Caco-2 (cell line): ENCODE results near the gene RANBP17. TPM values are rescaled to one million over a fixed set of nuclear protein-coding genes. Genes with fewer than 3 reads are reported as not detected.

Experiments used
- BruUV-seq: library from RNA; stranded (reverse); fragments of 400-500 nt; replicated peaks from 2 replicates; lab custom pipeline; 2021; lab: Mats Ljungman, UMichigan
- CTCF ChIA-PET: fragments of 300-600 bp; sonication (Branson Sonifier 250); formaldehyde crosslinking; loops from one replicate; lab custom pipeline; 2022; ENCODE audit warnings: antibody characterized with exemption; lab: Charles Lee
- POLR2A ChIA-PET: fragments of 300-600 bp; sonication (Branson Sonifier 250); formaldehyde crosslinking; loops from one replicate; lab custom pipeline; 2022; ENCODE audit warnings: antibody characterized with exemption; lab: Charles Lee
- DNase-seq, 2 experiments: peaks; one replicate each; pipeline versions ENCODE4 v3.0.0 to v3.0.0-alpha.2; 2020 to 2022
- H3K27me3 ChIP-seq: replicated peaks from 2 replicates; pipeline ENCODE4 v1.6.0; 2011; ENCODE audit warnings: low read length; ENCODE audit not compliant: control insufficient read depth, insufficient read depth
- H3K36me3 ChIP-seq: 2 replicates; pipeline ENCODE4 v1.5.1; 2011; ENCODE audit warnings: low read length; ENCODE audit not compliant: control insufficient read depth, insufficient read depth
- H3K4me1 ChIP-seq: fragments of 250-450 bp; sonication (Bioruptor Pico); 2 replicates; pipeline ENCODE4 v1.5.1; 2020; ENCODE audit warnings: mild to moderate bottlenecking
- H3K4me3 ChIP-seq: 2 replicates; pipeline ENCODE4 v1.5.1; 2011; ENCODE audit warnings: low read depth, mild to moderate bottlenecking, control low read depth, low read length
- H3K9me3 ChIP-seq: fragments of 250-450 bp; sonication (Bioruptor Pico); 2 replicates; pipeline ENCODE4 v1.5.1; 2020; ENCODE audit warnings: mild to moderate bottlenecking, moderate library complexity
- H3K27ac Mint-ChIP-seq: one replicate; pipeline ENCODE4 v1.8.0; 2022; ENCODE audit warnings: mixed read lengths; ENCODE audit not compliant: unreplicated experiment
- H3K27me3 Mint-ChIP-seq: one replicate; pipeline ENCODE4 v1.8.0; 2022; ENCODE audit warnings: mixed read lengths; ENCODE audit not compliant: insufficient read depth, unreplicated experiment
- H3K36me3 Mint-ChIP-seq: one replicate; pipeline ENCODE4 v1.8.0; 2022; ENCODE audit warnings: mild to moderate bottlenecking, mixed read lengths; ENCODE audit not compliant: insufficient read depth, unreplicated experiment
- H3K4me1 Mint-ChIP-seq: one replicate; pipeline ENCODE4 v1.8.0; 2022; ENCODE audit warnings: low read depth, mixed read lengths; ENCODE audit not compliant: unreplicated experiment
- H3K4me3 Mint-ChIP-seq: one replicate; pipeline ENCODE4 v1.8.0; 2022; ENCODE audit warnings: mild to moderate bottlenecking, moderate library complexity, mixed read lengths; ENCODE audit not compliant: unreplicated experiment
- H3K9me3 Mint-ChIP-seq: one replicate; pipeline ENCODE4 v1.8.0; 2022; ENCODE audit warnings: mixed read lengths; ENCODE audit not compliant: unreplicated experiment
- intact Hi-C: fragments of 100-400 bp; cut with micrococcal nuclease; formaldehyde crosslinking; loops from one replicate; pipeline ENCODE4 v1.10.0; 2022; ENCODE audit not compliant: unreplicated experiment
- total RNA-seq: library from RNA; stranded (reverse); gene quantifications from 2 replicates; pipeline ENCODE4 v1.2.3, GENCODE V29; 2022
- TF ChIP-seq, protein P1 (sequence below), 2 experiments: fragments of 200-600 bp in 1 of 2; IDR thresholded peaks; 1 replicate in 1 of 2; 2 replicates in 1 of 2; pipeline versions ENCODE4 v1.5.1 to v1.8.0; 2011 to 2022; ENCODE audit warnings: antibody characterized with exemption in 1 of 2, control low read depth in 1 of 2, inconsistent platforms in 1 of 2, low read depth in 1 of 2, low read length in 1 of 2, mild to moderate bottlenecking in 1 of 2, moderate library complexity in 1 of 2; ENCODE audit not compliant: insufficient read depth in 1 of 2, severe bottlenecking in 1 of 2, unreplicated experiment in 1 of 2

Gene RANBP17
- total RNA-seq, 1 experiment from 2014 or later: 28.2 TPM

DNA sequence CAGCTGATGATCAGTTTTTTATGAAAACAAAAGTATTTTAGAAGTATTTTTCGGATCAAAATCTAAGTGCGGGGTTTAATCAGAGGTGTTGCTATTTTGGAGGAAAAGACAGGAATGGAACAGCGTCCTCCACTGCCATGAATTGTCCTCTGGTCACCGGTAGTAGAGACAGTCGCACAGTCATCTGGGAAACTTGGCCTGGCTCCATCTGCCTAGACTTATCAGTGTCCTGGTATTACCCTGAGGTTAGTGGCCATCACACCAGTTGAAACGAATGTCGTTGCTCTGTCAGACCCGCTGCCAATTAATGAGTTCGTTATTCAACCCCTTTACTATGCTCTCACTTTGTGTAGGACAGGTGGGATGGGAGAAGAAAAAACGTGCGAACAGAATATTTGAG lies 455.4 kb downstream of the RANBP17 start:
- H3K9me3 ChIP-seq: no peaks in the 10 kb centered on the region
- H3K27ac Mint-ChIP-seq: no peak overlapping the region
- H3K4me1 ChIP-seq: no peaks in the 10 kb centered on the region
- CTCF ChIA-PET: no interaction called here
- peaks cover 12% of the 10 kb centered on the region for H3K36me3 Mint-ChIP-seq
- H3K4me3 ChIP-seq: no peak overlapping the region
- TF ChIP-seq, protein P1, sequence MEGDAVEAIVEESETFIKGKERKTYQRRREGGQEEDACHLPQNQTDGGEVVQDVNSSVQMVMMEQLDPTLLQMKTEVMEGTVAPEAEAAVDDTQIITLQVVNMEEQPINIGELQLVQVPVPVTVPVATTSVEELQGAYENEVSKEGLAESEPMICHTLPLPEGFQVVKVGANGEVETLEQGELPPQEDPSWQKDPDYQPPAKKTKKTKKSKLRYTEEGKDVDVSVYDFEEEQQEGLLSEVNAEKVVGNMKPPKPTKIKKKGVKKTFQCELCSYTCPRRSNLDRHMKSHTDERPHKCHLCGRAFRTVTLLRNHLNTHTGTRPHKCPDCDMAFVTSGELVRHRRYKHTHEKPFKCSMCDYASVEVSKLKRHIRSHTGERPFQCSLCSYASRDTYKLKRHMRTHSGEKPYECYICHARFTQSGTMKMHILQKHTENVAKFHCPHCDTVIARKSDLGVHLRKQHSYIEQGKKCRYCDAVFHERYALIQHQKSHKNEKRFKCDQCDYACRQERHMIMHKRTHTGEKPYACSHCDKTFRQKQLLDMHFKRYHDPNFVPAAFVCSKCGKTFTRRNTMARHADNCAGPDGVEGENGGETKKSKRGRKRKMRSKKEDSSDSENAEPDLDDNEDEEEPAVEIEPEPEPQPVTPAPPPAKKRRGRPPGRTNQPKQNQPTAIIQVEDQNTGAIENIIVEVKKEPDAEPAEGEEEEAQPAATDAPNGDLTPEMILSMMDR (IDR thresholded peaks at IDR 0.05; ENCODE audit: insufficient read depth in 1 of 2, low read depth in 1 of 2, low read length in 1 of 2, severe bottlenecking in 1 of 2, unreplicated experiment in 1 of 2): no peak
- peaks cover 2% of the 10 kb centered on the region for H3K27me3 Mint-ChIP-seq
- H3K36me3 ChIP-seq: no peaks in the 10 kb centered on the region
- no TSS peak for BruUV-seq
- POLR2A ChIA-PET: no interaction called here
- peaks cover 10% of the 10 kb centered on the region for H3K4me1 Mint-ChIP-seq
- H3K27me3 ChIP-seq: no peaks in the 10 kb centered on the region
- intact Hi-C loops: no loop called here
- H3K4me3 Mint-ChIP-seq: no peak overlapping the region
- no peak for DNase-seq
- H3K9me3 Mint-ChIP-seq: no peaks in the 10 kb centered on the region

DNA sequence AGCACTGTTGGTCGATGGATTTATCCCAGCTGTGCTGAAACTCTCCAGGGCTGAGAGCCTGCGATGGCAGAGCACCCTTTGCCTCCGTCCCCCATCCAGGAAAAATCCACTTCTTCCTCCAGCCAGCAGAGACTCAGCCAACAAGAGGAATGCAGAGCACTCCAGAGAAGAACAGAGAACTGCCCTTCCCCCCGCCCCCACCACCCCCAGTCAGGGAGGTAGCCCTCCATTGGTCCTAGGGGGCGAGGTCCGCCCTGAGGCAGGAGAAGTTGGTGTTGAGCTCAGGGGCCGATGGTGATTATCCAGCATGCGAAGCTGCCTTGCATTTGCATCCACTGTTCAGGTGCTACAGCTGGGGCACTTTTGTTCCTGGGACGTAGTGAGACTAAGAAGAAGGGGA lies 456.2 kb downstream of the RANBP17 start:
- TF ChIP-seq, protein P1 (IDR thresholded peaks at IDR 0.05; ENCODE audit: insufficient read depth in 1 of 2, low read depth in 1 of 2, low read length in 1 of 2, severe bottlenecking in 1 of 2, unreplicated experiment in 1 of 2): no peak
- POLR2A ChIA-PET: no interaction called here
- Mint-ChIP-seq H3K27ac (no peak overlapping the region), H3K9me3 (no peaks in the 10 kb centered on the region), H3K36me3 (peaks cover 4% of the 10 kb centered on the region), H3K4me3 (no peak overlapping the region), H3K27me3 (no peaks in the 10 kb centered on the region), H3K4me1 (peaks cover 5% of the 10 kb centered on the region)
- DNase-seq: no peak
- intact Hi-C loops: no loop called here
- no peaks in the 10 kb centered on the region for H3K27me3 ChIP-seq
- no TSS peak for BruUV-seq
- no peaks in the 10 kb centered on the region for H3K9me3 ChIP-seq
- H3K4me1 ChIP-seq: no peaks in the 10 kb centered on the region
- H3K4me3 ChIP-seq: no peak overlapping the region
- H3K36me3 ChIP-seq: no peaks in the 10 kb centered on the region
- CTCF ChIA-PET: no interaction called here

DNA sequence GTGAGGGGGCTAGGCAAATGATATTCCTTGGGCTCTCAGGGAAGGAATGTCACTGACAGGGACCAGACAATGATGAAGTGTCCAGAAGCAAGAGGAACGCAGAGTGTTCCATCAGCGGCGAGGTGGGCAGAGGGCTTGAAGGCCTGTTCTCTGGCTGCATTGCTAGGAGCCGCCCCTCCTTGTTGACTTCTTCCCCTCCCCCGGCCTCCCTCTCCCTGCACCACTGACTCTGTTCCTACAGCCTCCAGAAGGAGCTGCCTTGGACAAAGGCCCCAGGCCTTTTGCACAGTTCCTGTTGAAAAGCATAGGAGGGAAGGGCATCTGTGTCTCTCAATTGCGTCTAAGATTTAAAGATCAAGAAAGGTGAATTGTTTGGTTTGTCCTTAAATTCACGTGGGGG lies 459.6 kb downstream of the RANBP17 start:
- BruUV-seq: no TSS peak
- Histone ChIP-seq H3K4me3 (no peak overlapping the region), H3K36me3 (no peaks in the 10 kb centered on the region), H3K4me1 (no peaks in the 10 kb centered on the region), H3K9me3 (no peaks in the 10 kb centered on the region), H3K27me3 (no peaks in the 10 kb centered on the region)
- H3K4me1 Mint-ChIP-seq: no peaks in the 10 kb centered on the region
- H3K4me3 Mint-ChIP-seq: no peak overlapping the region
- H3K36me3 Mint-ChIP-seq: no peaks in the 10 kb centered on the region
- H3K27ac Mint-ChIP-seq: no peak overlapping the region
- CTCF ChIA-PET: no interaction called here
- DNase-seq: no peak
- intact Hi-C loops: no loop called here
- H3K9me3 Mint-ChIP-seq: no peaks in the 10 kb centered on the region
- POLR2A ChIA-PET: no interaction called here
- TF ChIP-seq, protein P1 (IDR thresholded peaks at IDR 0.05; ENCODE audit: insufficient read depth in 1 of 2, low read depth in 1 of 2, low read length in 1 of 2, severe bottlenecking in 1 of 2, unreplicated experiment in 1 of 2): no peak
- no peaks in the 10 kb centered on the region for H3K27me3 Mint-ChIP-seq
